HG02623 (cell line): ENCODE measurements around the gene PLA2G2D.

ENCODE experiments used
- ATAC-seq: cut with Tn5 transposase; IDR thresholded peaks from one replicate; pipeline ENCODE4 v1.9.1; 2021; ENCODE audit warnings: moderate library complexity; ENCODE audit not compliant: unreplicated experiment

The PLA2G2D gene, protein sequence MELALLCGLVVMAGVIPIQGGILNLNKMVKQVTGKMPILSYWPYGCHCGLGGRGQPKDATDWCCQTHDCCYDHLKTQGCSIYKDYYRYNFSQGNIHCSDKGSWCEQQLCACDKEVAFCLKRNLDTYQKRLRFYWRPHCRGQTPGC

GRCh38 chr1:20119347-20119746 lies at the start of gene PLA2G2D:
Gene PLA2G2D (minus strand): TSS chr1:20119536. CDS start chr1:20119498, 38 bp downstream.
- no peak for ATAC-seq

DNA sequence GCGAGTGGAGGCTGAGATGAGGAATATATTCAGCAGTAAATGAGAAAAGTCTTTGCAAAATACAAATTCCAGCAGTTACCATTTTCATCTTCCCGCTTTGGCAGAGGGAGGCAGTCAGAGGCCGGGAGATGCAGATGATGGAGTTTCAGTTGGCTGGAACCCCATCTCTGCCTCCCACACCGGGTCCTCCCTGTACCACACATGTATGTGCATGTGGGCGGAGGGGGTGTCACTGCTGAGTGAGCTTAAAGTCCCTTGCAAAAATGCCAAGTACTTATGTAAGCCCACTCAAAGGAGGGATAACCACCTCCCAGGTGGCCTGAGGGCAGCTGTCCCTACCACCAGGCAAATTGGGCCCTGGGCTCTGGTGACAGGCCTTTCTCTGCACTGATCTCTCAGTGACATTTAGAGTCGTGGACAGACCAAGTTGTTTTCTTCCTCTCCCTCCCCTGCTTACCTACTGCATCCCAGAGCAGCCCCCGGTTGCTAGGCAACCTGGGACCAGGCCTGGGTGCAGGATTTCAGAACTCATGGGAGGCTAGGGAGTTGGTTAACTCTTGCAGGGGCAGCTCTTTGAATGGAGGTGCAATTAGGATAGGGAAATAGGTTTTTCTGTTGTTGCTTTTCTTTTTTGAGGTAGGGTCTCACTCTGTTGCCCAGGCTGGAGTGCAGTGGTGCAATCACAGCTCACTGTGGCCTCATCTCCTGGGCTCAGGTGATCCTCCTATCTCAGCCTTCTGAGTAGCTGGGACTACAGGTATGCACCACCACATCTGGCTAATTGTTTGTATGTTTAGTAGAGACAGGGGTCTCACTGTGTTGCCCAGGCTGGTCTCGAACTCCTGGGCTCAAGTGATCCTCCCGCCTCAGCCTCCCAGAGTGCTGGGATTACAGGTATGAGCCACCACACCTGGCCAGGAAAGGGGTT lies 49.5 kb upstream of the PLA2G2D start:
- ATAC-seq, result no peak

DNA sequence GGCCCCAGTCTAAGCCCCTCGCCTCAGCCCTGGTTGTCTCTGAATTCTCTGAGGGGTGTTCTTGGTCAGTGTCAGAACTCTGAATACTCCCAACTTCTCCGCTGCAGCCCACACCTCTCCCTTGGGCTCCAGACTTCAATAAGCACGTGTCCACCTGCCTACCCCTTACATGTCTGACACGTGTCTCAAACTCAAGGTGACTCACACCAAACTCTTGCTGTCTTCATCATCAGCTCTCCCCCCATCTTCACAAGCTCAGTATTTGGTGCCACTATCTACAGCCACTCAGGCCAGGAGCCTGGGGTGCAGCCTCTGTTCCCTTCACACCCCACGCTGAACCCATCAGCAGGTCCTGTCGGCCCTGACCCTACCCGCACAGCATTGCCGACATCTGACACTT lies 47.8 kb upstream of the PLA2G2D start:
- ATAC-seq, result no peak

DNA sequence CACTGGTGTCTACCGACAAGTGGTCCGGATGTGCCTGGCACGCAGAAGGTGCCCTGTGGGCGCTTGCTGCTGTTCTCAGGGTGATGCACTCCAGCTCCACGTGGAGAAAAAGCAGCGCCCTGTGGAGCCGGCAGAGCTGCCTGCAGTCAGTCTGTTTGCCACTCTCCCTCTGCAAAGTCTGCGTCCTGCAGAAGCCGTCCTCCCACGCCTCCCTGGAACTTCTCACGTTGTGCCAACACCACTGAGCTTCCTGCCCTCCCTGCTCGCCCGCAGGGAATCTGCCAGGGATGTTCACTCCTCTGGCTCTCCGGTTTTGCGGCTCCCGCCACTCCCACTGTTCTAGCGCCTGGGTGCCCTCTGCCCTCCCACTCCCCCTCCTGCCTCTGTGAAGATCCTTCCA lies 46.7 kb upstream of the PLA2G2D start:
- no peak for ATAC-seq

GRCh38 chr1:20165522-20165951 lies 46.2 kb upstream of the PLA2G2D start:
- no peak for ATAC-seq

DNA sequence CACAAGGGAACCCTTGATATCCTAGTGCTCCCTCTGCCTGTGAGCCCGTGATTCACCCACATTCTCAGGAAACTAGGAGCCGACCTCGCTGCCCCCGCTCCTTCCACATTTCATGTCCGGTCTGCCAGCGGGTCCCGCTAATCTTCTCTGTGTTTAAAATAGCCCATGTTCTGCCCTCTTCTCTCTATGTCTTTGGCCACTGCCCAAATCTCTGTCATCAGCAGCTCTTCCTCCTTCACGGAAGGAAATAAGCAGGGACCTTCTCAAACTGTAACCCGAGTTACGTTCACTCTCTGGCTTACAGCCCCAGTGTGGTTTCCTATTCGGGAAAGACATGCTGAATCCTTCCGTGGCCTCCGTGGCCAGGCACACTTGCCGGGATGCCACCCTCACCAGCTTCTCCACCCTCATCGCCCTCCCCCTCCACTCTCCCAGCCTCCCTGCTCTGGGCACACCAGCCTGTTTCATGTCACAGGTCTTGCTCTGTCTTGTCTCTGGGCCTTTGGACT lies 45.4 kb upstream of the PLA2G2D start:
- no peak for ATAC-seq

DNA sequence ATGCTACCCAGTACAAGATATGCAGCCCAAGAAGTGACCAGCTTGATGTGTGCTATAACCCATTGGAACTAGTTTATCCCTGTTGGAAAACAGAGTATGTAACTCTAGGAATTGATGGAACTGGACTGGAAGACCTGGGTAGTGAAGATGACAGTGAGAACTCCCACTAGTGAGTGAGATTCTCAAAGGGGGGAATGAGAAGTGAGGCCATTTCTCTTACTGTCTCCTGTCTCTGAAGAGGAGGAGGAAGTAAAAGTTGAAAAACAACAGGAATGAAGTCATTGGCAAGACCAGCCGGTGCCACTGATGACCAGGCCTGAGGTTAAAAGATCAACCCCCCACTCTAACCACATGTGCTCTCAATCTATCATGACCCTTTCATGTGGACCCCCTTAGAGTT lies 40.7 kb upstream of the PLA2G2D start:
- no peak for ATAC-seq

GRCh38 chr1:20158358-20159070 lies 39.2 kb upstream of the PLA2G2D start:
- no peak for ATAC-seq

DNA sequence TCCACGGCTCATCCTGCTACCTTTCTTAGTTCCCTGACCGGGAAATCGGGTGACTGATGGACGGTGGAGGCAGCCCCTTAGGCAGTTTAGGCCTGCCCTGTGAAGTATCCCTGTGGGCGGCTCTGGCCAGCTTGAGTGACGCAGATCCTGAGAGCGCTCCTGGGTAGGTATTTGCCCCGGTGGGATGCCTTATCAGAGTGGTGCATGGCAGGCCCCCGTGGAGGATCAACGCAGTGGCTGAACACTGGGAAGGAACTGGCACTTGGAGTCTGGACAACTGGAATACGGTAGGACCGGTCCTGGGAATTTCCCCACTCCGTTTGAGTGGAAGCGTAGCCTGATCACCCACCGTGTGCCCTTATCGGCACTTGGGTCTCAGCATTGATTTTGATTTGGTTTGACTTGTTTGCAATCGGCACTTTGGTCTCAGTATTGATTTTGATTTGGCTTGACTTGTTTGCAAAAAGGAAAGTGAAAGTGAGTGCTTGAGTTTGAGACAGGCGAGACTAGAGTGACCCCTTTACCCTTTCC lies 35.0 kb upstream of the PLA2G2D start:
- no peak for ATAC-seq

DNA sequence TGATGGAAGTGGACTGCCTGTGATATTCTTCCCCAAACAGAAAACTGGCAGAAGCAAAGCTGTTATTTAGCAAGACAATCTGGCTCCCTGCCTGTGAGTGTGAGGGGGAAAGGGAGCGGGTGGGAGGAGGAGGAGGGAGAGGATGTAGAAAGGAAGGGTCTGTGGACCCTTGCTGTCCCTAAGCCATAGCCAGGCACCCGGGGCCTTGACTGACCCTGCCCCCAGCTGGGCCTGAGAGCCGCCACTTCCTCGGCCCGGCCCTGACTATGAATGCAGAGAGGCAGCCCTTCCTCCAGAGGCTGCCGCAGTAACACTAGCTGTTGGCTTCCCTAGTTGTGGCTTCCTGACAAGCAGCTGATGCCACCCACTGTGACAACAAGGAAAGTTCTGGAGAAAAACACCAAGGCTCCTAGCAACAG lies 33.7 kb upstream of the PLA2G2D start:
- no peak for ATAC-seq

DNA sequence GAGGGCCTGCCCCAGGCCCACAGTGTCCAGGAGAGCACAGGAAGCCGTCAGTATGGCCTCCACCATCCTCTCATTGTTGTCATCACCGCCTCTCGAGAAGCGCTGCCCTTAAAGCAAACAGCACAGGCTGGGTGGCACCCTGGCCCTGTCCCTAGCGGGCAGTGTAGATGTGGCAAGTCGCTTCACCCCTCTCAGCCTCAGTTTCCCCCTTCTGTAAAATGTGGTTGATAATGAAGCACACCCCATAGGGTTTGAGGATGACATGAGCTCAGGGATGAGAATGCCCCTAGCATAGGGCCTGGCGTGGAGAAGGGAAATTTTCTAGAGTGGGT lies 33.2 kb upstream of the PLA2G2D start:
- ATAC-seq, result no peak

GRCh38 chr1:20151906-20152598 lies 32.7 kb upstream of the PLA2G2D start:
- no peak for ATAC-seq

GRCh38 chr1:20150969-20151368 lies 31.6 kb upstream of the PLA2G2D start:
- ATAC-seq, result no peak

DNA sequence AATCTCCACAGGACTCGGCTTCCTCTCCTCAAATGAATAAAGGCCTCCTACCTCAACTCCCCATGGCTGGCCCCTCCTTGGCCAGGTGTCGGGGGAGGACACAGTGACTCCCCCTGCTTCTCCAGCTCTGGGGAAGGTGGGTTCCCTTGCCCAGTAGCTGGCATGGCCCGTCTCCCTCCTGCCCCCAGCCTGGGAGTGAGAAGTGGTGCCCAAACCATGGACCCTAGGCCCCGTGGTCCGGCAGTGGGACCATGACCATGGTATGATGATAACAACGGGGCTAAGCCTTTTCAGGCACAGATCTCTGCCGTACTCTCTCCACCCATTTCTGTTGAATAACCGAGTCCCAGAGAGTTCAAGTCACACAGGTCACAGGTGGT lies 31.0 kb upstream of the PLA2G2D start:
- no peak for ATAC-seq

GRCh38 chr1:20149601-20150325 lies 30.4 kb upstream of the PLA2G2D start:
- ATAC-seq, result no peak

DNA sequence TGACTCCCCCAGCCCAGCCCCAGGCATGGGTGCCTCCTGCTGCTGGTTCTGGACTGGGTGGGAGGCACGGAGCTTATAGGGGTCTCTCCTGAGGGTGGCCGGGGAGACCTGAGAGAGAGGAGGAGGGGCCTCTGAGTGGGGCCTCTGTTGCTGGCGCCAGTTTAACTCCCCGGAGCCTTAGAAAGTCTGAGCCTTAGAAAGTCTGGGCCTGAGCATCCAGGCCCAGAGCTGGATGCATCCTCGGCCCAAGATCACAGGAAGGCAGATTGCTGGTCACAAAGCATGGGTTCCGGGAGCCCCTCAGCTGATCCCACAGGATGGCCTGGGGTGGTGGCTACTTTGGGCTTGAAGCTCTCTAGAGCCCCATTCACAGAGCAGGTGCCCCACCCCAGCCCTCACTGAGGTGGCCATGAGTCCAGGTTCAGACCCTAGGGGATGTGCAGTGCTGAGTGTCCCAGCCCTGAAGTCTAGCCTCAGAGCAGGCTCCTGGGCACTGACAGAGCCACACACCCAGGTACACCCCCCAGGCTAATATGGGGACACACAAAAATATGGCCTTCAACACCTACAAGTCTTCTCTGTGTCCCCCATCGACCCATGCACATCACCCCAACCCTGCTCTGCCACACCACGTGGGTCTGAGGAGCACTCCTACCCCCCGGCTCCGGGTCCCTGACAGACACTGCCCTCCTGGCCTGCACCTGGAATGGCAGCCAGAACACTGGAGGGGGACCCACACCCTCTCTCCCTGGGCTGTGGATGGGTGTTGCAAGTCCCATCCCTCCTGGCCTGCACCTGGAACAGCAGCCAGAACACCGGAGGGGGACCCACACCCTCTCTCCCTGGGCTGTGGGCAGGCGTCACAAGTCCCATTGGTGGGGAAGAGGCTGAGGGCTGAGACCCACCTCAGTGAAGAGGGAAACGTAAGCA lies 29.5 kb upstream of the PLA2G2D start:
- no peak for ATAC-seq

GRCh38 chr1:20147846-20148570 lies 28.7 kb upstream of the PLA2G2D start:
- no peak for ATAC-seq

GRCh38 chr1:20143734-20144565 lies 24.6 kb upstream of the PLA2G2D start:
- ATAC-seq, result no peak
